Gastroesophageal sphincter (tissue), 4 donors: ENCODE data around the gene KLRF2. TPM values are rescaled to one million over a fixed set of nuclear protein-coding genes. Genes with fewer than 3 reads are reported as not detected.

Experiments
- ATAC-seq: fragments of 150-250 bp; one replicate; pipeline ENCODE4 v1.9.1; 2016; ENCODE audit warnings: mild to moderate bottlenecking, moderate library complexity
- H3K27ac ChIP-seq, 4 donors: fragments of 200-600 bp; sonication (generic) in 3 of 4; 1 replicate in 3 of 4; 2 replicates in 1 of 4; pipeline ENCODE4 v1.5.1; 2016 to 2019
- H3K27me3 ChIP-seq: fragments of 200-600 bp; sonication (generic); one replicate; pipeline ENCODE4 v1.5.1; 2019
- H3K36me3 ChIP-seq, 2 donors: fragments of 200-600 bp; sonication (generic); one replicate each; pipeline ENCODE4 v1.5.1; 2019; ENCODE audit warnings: control low read depth in 1 of 2
- H3K4me1 ChIP-seq, 3 donors: fragments of 200-600 bp; sonication (generic); 1 replicate in 2 of 3; 2 replicates in 1 of 3; pipeline ENCODE4 v1.5.1; 2016 to 2019; ENCODE audit warnings: control low read depth in 2 of 3
- H3K4me3 ChIP-seq, 2 donors: fragments of 200-600 bp; sonication (generic); one replicate each; pipeline ENCODE4 v1.5.1; 2019; ENCODE audit warnings: mild to moderate bottlenecking in 1 of 2, moderate library complexity in 1 of 2
- H3K9me3 ChIP-seq, 3 donors: fragments of 200-600 bp; sonication (generic); one replicate each; pipeline ENCODE4 v1.5.1; 2017 to 2019; ENCODE audit warnings: control low read depth in 2 of 3
- CTCF ChIP-seq, 4 experiments: fragments of 200-600 bp in 2 of 4; fragments of 450-650 bp in 2 of 4; sonication (generic) in 1 of 4; IDR thresholded peaks; one replicate each; pipeline ENCODE4 v1.5.1; 2017 to 2019; ENCODE audit warnings: antibody characterized with exemption in 4 of 4, mild to moderate bottlenecking in 2 of 4, moderate library complexity in 2 of 4
- EP300 ChIP-seq: sonication (generic); formaldehyde crosslinking; IDR thresholded peaks from one replicate; pipeline ENCODE4 v1.6.1; 2017; ENCODE audit warnings: antibody characterized with exemption, mild to moderate bottlenecking
- POLR2A ChIP-seq, 2 donors: fragments of 450-650 bp; IDR thresholded peaks; one replicate each; pipeline ENCODE4 v1.6.1; 2017; ENCODE audit warnings: antibody characterized with exemption in 2 of 2, mild to moderate bottlenecking in 2 of 2, moderate library complexity in 1 of 2
- POLR2AphosphoS5 ChIP-seq: sonication (generic); formaldehyde crosslinking; IDR thresholded peaks from one replicate; pipeline ENCODE4 v1.6.1; 2017; ENCODE audit warnings: antibody characterized with exemption
- WGBS, 2 donors: methylation state at CpG; one replicate each; pipeline ENCODE4 v1.1.5; 2018; ENCODE audit warnings: low coverage in 1 of 2; 5-methylcytosine and 5-hydroxymethylcytosine counted together
- total RNA-seq, 4 donors: library from RNA; depleted of rRNA; stranded (reverse); fragments of >200 nt; gene quantifications; one replicate each; pipeline ENCODE4 v1.1.0, GENCODE V29; 2016

KLRF2 gene
- total RNA-seq, 4 donors from 2014 or later = not detected

GRCh38 chr12:9909724-9910123, 28.4 kb downstream of the KLRF2 start:
- H3K27me3 ChIP-seq = no peaks in the 10 kb centered on the region
- ATAC-seq = no peak
- H3K9me3 ChIP-seq = peaks cover 0 to 29% (median 0%) of the 10 kb centered on the region in 3 donors
- H3K36me3 ChIP-seq = no peaks in the 10 kb centered on the region
- H3K4me3 ChIP-seq = no peak overlapping the region
- no peak overlapping the region for H3K27ac ChIP-seq
- no peaks in the 10 kb centered on the region for H3K4me1 ChIP-seq
- TF ChIP-seq CTCF (IDR thresholded peaks at IDR 0.05) (no peak), POLR2A (IDR thresholded peaks at IDR 0.05) (no peak), EP300 (no peak), POLR2AphosphoS5 (no peak)

- H3K27ac ChIP-seq = no peak overlapping the region
Measured at GRCh38 chr12:9910716-9911421, 29.6 kb downstream of the KLRF2 start.

GRCh38 chr12:9911708-9912107, 30.4 kb downstream of the KLRF2 start:
- Histone ChIP-seq H3K4me3 (no peak overlapping the region), H3K9me3 (peaks cover 0 to 29% (median 0%) of the 10 kb centered on the region in 3 donors), H3K27ac (no peak overlapping the region), H3K4me1 (no peaks in the 10 kb centered on the region), H3K27me3 (no peaks in the 10 kb centered on the region), H3K36me3 (no peaks in the 10 kb centered on the region)
- no peak for ATAC-seq
- TF ChIP-seq EP300 (no peak), POLR2A (IDR thresholded peaks at IDR 0.05) (no peak), POLR2AphosphoS5 (no peak), CTCF (IDR thresholded peaks at IDR 0.05) (no peak)

More at GRCh38 chr12:9910716-9911421, 29.6 kb downstream of the KLRF2 start:
- Histone ChIP-seq H3K4me1 (no peaks in the 10 kb centered on the region), H3K9me3 (peaks cover 0 to 29% (median 0%) of the 10 kb centered on the region in 3 donors), H3K27me3 (no peaks in the 10 kb centered on the region), H3K4me3 (no peak overlapping the region), H3K36me3 (no peaks in the 10 kb centered on the region)
- TF ChIP-seq POLR2AphosphoS5 (no peak), POLR2A (IDR thresholded peaks at IDR 0.05) (no peak), EP300 (no peak), CTCF (IDR thresholded peaks at IDR 0.05) (no peak)
- WGBS, 2 donors = 67 to 100% methylated on average over 2 to 6 of the region's 7 CpGs
- no peak for ATAC-seq

- no peak for ATAC-seq
- peaks cover 0 to 9% (median 0%) of the 10 kb centered on the region in 3 donors for H3K9me3 ChIP-seq
- H3K36me3 ChIP-seq = no peaks in the 10 kb centered on the region
- H3K4me1 ChIP-seq = no peaks in the 10 kb centered on the region
- WGBS, 2 donors = 100% methylated on average over 2 of the region's 3 CpGs; no CpG with 5 or more reads in 1 of the 2 donors
- no peak overlapping the region for H3K4me3 ChIP-seq
- TF ChIP-seq POLR2A (IDR thresholded peaks at IDR 0.05) (no peak), CTCF (IDR thresholded peaks at IDR 0.05) (no peak), EP300 (no peak), POLR2AphosphoS5 (no peak)
- H3K27ac ChIP-seq = no peak overlapping the region
- no peaks in the 10 kb centered on the region for H3K27me3 ChIP-seq
Measured at GRCh38 chr12:9919443-9919842, 38.2 kb downstream of the KLRF2 start.

- no peaks in the 10 kb centered on the region for H3K27me3 ChIP-seq
- no peak overlapping the region for H3K27ac ChIP-seq
- H3K9me3 ChIP-seq = peaks cover 0 to 9% (median 0%) of the 10 kb centered on the region in 3 donors
- TF ChIP-seq POLR2A (IDR thresholded peaks at IDR 0.05) = no peak
- no peak for TF ChIP-seq POLR2AphosphoS5
- TF ChIP-seq EP300 = no peak
- no peak for TF ChIP-seq CTCF (IDR thresholded peaks at IDR 0.05)
- no peaks in the 10 kb centered on the region for H3K36me3 ChIP-seq
- H3K4me1 ChIP-seq = no peaks in the 10 kb centered on the region
- 80 to 86% methylated on average over 8 to 10 of the region's 10 CpGs for WGBS, 2 donors
- ATAC-seq = no peak
- H3K4me3 ChIP-seq = no peak overlapping the region
Measured at GRCh38 chr12:9920451-9920850, 39.2 kb downstream of the KLRF2 start.
